Endodermal cell (in vitro differentiated cells): Measurements from ENCODE around the gene SEMA4A. TPM values are rescaled to one million over a fixed set of nuclear protein-coding genes. Genes with fewer than 3 reads are reported as not detected.
A peak's percentile ranks its signal among the peaks of the same experiment; 100 is the strongest.

Experiments
- DNase-seq: peaks from one replicate; pipeline ENCODE4 v3.0.0-alpha.2; 2017
- H3K27ac ChIP-seq: 2 replicates; pipeline ENCODE4 v1.5.1; 2013; ENCODE audit warnings: mild to moderate bottlenecking, low read depth, low read length, moderate library complexity
- H3K27me3 ChIP-seq: 2 replicates; pipeline ENCODE4 v1.6.1; 2013; ENCODE audit warnings: mild to moderate bottlenecking, low read length, moderate library complexity; ENCODE audit not compliant: insufficient read depth, control insufficient read depth, poor library complexity, severe bottlenecking
- H3K36me3 ChIP-seq: 2 replicates; pipeline ENCODE4 v1.7.0; 2013; ENCODE audit warnings: mild to moderate bottlenecking, low read length, moderate library complexity; ENCODE audit not compliant: control insufficient read depth, insufficient read depth
- H3K4me1 ChIP-seq: one replicate; pipeline ENCODE4 v1.7.0; 2013; ENCODE audit warnings: low read length; ENCODE audit not compliant: control insufficient read depth, insufficient read depth
- H3K4me3 ChIP-seq: 2 replicates; pipeline ENCODE4 v1.5.1; 2013; ENCODE audit warnings: mild to moderate bottlenecking, low read length, moderate library complexity
- H3K9ac ChIP-seq: 2 replicates; pipeline ENCODE4 v1.6.1; 2013; ENCODE audit warnings: mild to moderate bottlenecking, low read length, moderate library complexity; ENCODE audit not compliant: poor library complexity, severe bottlenecking; ENCODE audit errors: extremely low read depth
- H3K9me3 ChIP-seq: 2 replicates; pipeline ENCODE4 v1.6.1; 2013; ENCODE audit warnings: mild to moderate bottlenecking, low read length, moderate library complexity; ENCODE audit not compliant: control insufficient read depth
- H3K27ac Mint-ChIP-seq: 2 replicates; pipeline ENCODE4 v1.8.0; 2020; ENCODE audit warnings: mixed read lengths
- H3K27me3 Mint-ChIP-seq: 2 replicates; pipeline ENCODE4 v1.8.0; 2021; ENCODE audit warnings: mild to moderate bottlenecking, mixed read lengths; ENCODE audit not compliant: insufficient read depth
- H3K36me3 Mint-ChIP-seq: 2 replicates; pipeline ENCODE4 v1.8.0; 2020; ENCODE audit warnings: low read depth, mixed read lengths
- H3K4me1 Mint-ChIP-seq: 2 replicates; pipeline ENCODE4 v1.8.0; 2020; ENCODE audit warnings: mixed read lengths
- H3K4me3 Mint-ChIP-seq: 2 replicates; pipeline ENCODE4 v1.8.0; 2020; ENCODE audit warnings: mild to moderate bottlenecking, moderate library complexity, mixed read lengths
- H3K9me3 Mint-ChIP-seq: 2 replicates; pipeline ENCODE4 v1.8.0; 2020; ENCODE audit warnings: mild to moderate bottlenecking, mixed read lengths
- WGBS, 2 experiments: methylation state at CpG; one replicate each; pipeline versions ENCODE4 v1.1.5 to v1.1.7; 2013; ENCODE audit warnings: missing lambda C conversion rate in 2 of 2, mixed read lengths in 1 of 2; ENCODE audit not compliant: insufficient coverage in 1 of 2, insufficient read length in 1 of 2; 5-methylcytosine and 5-hydroxymethylcytosine counted together
- total RNA-seq, 2 donors: library from RNA; stranded (reverse); fragmentation: NEBNext Ultra II Directional in 1 of 2; extraction: Animal tissue kit (Norgen Biotek cat#: 25700) in 1 of 2; gene quantifications; 2 replicates in 1 of 2; 3 replicates in 1 of 2; pipeline ENCODE4 v1.2.1, GENCODE V29; 2021
- TF ChIP-seq, protein P1 (sequence below): fragments of 200-600 bp; sonication (generic); conservative IDR thresholded peaks from 2 replicates; pipeline ENCODE4 v1.5.0; 2021; ENCODE audit warnings: antibody characterized with exemption, mild to moderate bottlenecking

The SEMA4A gene
- total RNA-seq, 2 donors from 2014 or later: 6.4 to 10.3 TPM

DNA sequence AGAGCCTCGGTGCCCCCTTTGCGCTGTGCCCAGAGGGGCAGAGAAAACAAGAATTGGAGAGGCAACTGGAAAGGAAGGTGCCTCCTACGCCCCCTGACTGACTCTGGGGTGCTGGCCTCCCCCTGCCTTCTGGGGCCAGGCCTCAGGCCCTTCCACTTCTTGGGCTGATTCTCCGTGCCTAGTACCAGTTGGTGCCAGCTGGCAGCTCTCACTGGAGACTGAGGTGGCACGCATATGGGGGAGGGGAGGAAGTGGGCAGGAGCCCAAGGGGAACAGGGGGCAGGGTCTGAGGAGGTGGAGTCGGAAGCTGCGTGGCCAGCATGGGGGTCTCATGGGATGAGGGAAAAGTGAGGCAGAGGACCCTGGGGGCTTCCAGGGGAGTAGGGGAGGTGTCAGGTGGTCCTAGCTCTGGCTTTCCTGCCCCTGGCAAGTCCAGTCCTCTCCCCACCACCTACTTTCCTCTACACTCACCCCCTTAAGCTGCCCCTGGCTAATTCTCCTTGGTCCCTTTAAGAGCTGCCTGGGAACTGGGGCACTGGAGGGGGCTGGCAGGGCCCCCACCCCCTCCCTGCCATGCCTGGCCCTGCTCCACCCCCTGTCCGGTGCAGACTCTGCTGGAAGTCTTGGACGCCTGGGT, 6.5 kb upstream of the SEMA4A start:
- H3K36me3 ChIP-seq: no peaks in the 10 kb centered on the region
- no peak overlapping the region for H3K9ac ChIP-seq
- no peak for DNase-seq
- TF ChIP-seq, protein P1, sequence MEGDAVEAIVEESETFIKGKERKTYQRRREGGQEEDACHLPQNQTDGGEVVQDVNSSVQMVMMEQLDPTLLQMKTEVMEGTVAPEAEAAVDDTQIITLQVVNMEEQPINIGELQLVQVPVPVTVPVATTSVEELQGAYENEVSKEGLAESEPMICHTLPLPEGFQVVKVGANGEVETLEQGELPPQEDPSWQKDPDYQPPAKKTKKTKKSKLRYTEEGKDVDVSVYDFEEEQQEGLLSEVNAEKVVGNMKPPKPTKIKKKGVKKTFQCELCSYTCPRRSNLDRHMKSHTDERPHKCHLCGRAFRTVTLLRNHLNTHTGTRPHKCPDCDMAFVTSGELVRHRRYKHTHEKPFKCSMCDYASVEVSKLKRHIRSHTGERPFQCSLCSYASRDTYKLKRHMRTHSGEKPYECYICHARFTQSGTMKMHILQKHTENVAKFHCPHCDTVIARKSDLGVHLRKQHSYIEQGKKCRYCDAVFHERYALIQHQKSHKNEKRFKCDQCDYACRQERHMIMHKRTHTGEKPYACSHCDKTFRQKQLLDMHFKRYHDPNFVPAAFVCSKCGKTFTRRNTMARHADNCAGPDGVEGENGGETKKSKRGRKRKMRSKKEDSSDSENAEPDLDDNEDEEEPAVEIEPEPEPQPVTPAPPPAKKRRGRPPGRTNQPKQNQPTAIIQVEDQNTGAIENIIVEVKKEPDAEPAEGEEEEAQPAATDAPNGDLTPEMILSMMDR: no peak
- no peak overlapping the region for H3K27ac ChIP-seq
- H3K4me3 Mint-ChIP-seq: peak overlapping the region; percentile 41
- H3K27me3 ChIP-seq: no peaks in the 10 kb centered on the region
- peak overlapping the region; percentile 93 for H3K27ac Mint-ChIP-seq
- H3K4me3 ChIP-seq: no peak overlapping the region
- 74% methylated on average over 9 of the region's 9 CpGs; no CpG with 5 or more reads in 1 of the 2 experiments for WGBS, 2 experiments
- H3K9me3 Mint-ChIP-seq: no peaks in the 10 kb centered on the region
- H3K27me3 Mint-ChIP-seq: no peaks in the 10 kb centered on the region
- no peaks in the 10 kb centered on the region for H3K9me3 ChIP-seq
- no peaks in the 10 kb centered on the region for H3K36me3 Mint-ChIP-seq
- no peaks in the 10 kb centered on the region for H3K4me1 ChIP-seq
- peaks cover 41% of the 10 kb centered on the region for H3K4me1 Mint-ChIP-seq

DNA sequence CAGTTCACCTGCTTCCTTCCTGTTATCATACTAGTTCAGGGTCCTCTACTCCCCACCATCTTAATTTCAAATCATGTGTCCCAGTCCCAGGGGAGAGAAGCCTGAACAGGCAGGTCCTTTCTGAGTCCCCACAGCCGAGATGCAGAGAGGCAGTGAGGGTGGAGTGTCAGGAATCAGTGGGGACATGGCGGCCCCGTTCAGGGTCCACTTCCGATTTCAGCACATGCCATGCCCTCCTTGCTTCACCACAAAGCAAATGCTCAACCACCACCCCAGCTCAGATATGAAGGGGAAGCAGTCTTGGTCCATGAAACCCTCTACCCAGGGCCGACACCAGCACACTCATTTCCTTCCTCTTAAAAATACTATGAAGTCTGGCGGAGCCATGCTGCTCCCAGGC, 5.2 kb upstream of the SEMA4A start:
- no peak overlapping the region for H3K4me3 ChIP-seq
- DNase-seq: no peak
- no peaks in the 10 kb centered on the region for H3K9me3 ChIP-seq
- no peaks in the 10 kb centered on the region for H3K27me3 Mint-ChIP-seq
- H3K9me3 Mint-ChIP-seq: no peaks in the 10 kb centered on the region
- H3K4me1 Mint-ChIP-seq: peaks cover 48% of the 10 kb centered on the region
- H3K36me3 Mint-ChIP-seq: no peaks in the 10 kb centered on the region
- H3K36me3 ChIP-seq: no peaks in the 10 kb centered on the region
- TF ChIP-seq, protein P1: no peak
- H3K27ac Mint-ChIP-seq: peak overlapping the region; percentile 64
- no peak overlapping the region for H3K27ac ChIP-seq
- H3K9ac ChIP-seq: no peak overlapping the region
- 95% methylated on average over 6 of the region's 6 CpGs; no CpG with 5 or more reads in 1 of the 2 experiments for WGBS, 2 experiments
- H3K4me1 ChIP-seq: no peaks in the 10 kb centered on the region
- no peaks in the 10 kb centered on the region for H3K27me3 ChIP-seq
- no peak overlapping the region for H3K4me3 Mint-ChIP-seq

DNA sequence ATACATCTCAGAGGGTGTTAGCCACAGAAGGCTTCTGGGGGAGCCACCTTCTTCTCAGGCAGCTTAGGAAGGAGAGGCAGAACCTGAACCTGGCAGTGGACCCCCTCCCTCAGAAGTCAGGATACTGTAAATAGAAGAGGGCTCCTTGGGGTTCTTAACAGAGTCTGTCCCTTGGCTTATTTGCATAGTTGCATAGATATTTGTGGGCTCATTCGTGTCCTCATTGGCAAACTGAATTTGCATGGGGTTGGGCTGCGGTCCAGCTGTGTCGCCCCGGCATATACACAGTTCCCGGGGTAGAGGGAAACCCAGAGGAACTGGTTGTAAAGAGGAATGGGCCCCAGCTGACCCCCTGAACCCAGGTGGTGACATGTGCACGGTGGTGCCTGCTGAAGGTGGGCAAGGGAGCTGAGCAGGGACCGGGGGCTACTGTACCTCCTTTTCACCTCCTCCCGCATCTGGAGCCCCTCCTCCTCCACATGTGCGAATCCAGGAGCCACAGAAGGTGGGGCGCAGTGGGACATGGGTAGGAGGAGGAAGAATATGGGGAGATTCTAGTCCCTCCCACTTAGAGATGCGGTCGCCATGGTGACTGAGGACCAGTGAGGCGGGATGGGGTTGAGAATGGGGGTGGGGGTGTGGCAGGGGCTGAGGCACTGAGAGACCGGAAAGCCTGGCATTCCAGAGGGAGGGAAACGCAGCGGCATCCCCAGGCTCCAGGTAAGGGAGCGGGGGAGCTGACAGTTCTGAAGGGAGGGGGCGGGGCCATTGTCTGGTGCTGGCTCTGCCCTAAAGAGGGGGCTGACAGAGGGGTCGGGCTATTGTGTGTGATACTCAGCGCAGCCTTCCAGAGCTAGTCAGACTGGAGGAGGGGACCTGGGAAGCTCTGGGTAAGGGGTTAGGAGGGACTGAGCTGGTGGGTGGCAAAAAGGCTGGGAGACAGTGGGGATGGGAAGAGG, 3.7 kb upstream of the SEMA4A start:
- H3K27ac ChIP-seq: no peak overlapping the region
- no peaks in the 10 kb centered on the region for H3K27me3 ChIP-seq
- Mint-ChIP-seq H3K36me3 (no peaks in the 10 kb centered on the region), H3K27me3 (peaks cover 1% of the 10 kb centered on the region), H3K4me3 (peak overlapping the region; percentile 31), H3K9me3 (no peaks in the 10 kb centered on the region), H3K27ac (no peak overlapping the region), H3K4me1 (peaks cover 47% of the 10 kb centered on the region)
- TF ChIP-seq, protein P1: no peak
- H3K9me3 ChIP-seq: no peaks in the 10 kb centered on the region
- no peaks in the 10 kb centered on the region for H3K36me3 ChIP-seq
- no peaks in the 10 kb centered on the region for H3K4me1 ChIP-seq
- no peak overlapping the region for H3K9ac ChIP-seq
- H3K4me3 ChIP-seq: no peak overlapping the region
- DNase-seq: peak; percentile 96
- 48 to 57% methylated on average over 3 to 20 of the region's 20 CpGs for WGBS, 2 experiments
